Gastroesophageal sphincter (tissue), 4 donors: ENCODE data around the gene EMP1. TPM values are rescaled to one million over a fixed set of nuclear protein-coding genes. Genes with fewer than 3 reads are reported as not detected.
A peak's percentile ranks its signal among the peaks of the same experiment; 100 is the strongest.

Source experiments
- ATAC-seq: fragments of 150-250 bp; one replicate; pipeline ENCODE4 v1.9.1; 2016; ENCODE audit warnings: mild to moderate bottlenecking, moderate library complexity
- H3K27ac ChIP-seq, 4 donors: fragments of 200-600 bp; sonication (generic) in 3 of 4; 1 replicate in 3 of 4; 2 replicates in 1 of 4; pipeline ENCODE4 v1.5.1; 2016 to 2019
- H3K27me3 ChIP-seq: fragments of 200-600 bp; sonication (generic); one replicate; pipeline ENCODE4 v1.5.1; 2019
- H3K36me3 ChIP-seq, 2 donors: fragments of 200-600 bp; sonication (generic); one replicate each; pipeline ENCODE4 v1.5.1; 2019; ENCODE audit warnings: control low read depth in 1 of 2
- H3K4me1 ChIP-seq, 3 donors: fragments of 200-600 bp; sonication (generic); 1 replicate in 2 of 3; 2 replicates in 1 of 3; pipeline ENCODE4 v1.5.1; 2016 to 2019; ENCODE audit warnings: control low read depth in 2 of 3
- H3K4me3 ChIP-seq, 2 donors: fragments of 200-600 bp; sonication (generic); one replicate each; pipeline ENCODE4 v1.5.1; 2019; ENCODE audit warnings: mild to moderate bottlenecking in 1 of 2, moderate library complexity in 1 of 2
- H3K9me3 ChIP-seq, 3 donors: fragments of 200-600 bp; sonication (generic); one replicate each; pipeline ENCODE4 v1.5.1; 2017 to 2019; ENCODE audit warnings: control low read depth in 2 of 3
- EP300 ChIP-seq: sonication (generic); formaldehyde crosslinking; IDR thresholded peaks from one replicate; pipeline ENCODE4 v1.6.1; 2017; ENCODE audit warnings: antibody characterized with exemption, mild to moderate bottlenecking
- POLR2A ChIP-seq, 2 donors: fragments of 450-650 bp; IDR thresholded peaks; one replicate each; pipeline ENCODE4 v1.6.1; 2017; ENCODE audit warnings: antibody characterized with exemption in 2 of 2, mild to moderate bottlenecking in 2 of 2, moderate library complexity in 1 of 2
- POLR2AphosphoS5 ChIP-seq: sonication (generic); formaldehyde crosslinking; IDR thresholded peaks from one replicate; pipeline ENCODE4 v1.6.1; 2017; ENCODE audit warnings: antibody characterized with exemption
- WGBS, 2 donors: methylation state at CpG; one replicate each; pipeline ENCODE4 v1.1.5; 2018; ENCODE audit warnings: low coverage in 1 of 2; 5-methylcytosine and 5-hydroxymethylcytosine counted together
- total RNA-seq, 4 donors: library from RNA; depleted of rRNA; stranded (reverse); fragments of >200 nt; gene quantifications; one replicate each; pipeline ENCODE4 v1.1.0, GENCODE V29; 2016
- TF ChIP-seq, protein P1 (sequence below), 4 experiments: fragments of 200-600 bp in 2 of 4; fragments of 450-650 bp in 2 of 4; sonication (generic) in 1 of 4; IDR thresholded peaks; one replicate each; pipeline ENCODE4 v1.5.1; 2017 to 2019; ENCODE audit warnings: antibody characterized with exemption in 4 of 4, mild to moderate bottlenecking in 2 of 4, moderate library complexity in 2 of 4

EMP1 gene
- total RNA-seq, 4 donors from 2014 or later: 50.0 to 482 (median 331) TPM

DNA sequence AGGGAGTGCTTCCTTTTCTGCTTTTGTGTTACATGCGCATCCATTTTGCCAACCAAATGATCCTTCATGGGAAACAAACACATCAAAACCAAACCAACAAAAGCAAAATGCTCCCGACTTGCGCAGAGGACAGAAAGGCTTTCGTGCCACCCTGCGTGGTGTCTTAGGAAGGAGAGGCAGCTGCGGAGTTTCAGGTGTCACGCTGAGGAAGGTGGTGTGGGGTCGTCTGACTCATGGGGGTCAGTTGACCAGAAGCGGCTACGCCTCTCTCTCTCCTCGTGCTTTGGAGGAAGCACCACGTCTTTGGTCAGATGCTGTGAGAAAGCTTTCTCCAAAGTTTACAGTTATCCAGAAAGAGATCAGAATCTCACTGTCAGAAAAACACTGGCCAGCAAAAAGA, 7.9 kb downstream of the EMP1 start:
- H3K36me3 ChIP-seq: no peaks in the 10 kb centered on the region
- no peak for TF ChIP-seq POLR2AphosphoS5
- no peak for ATAC-seq
- peaks cover 29% of the 10 kb centered on the region for H3K27me3 ChIP-seq
- peaks cover 0 to 95% (median 55%) of the 10 kb centered on the region in 3 donors for H3K4me1 ChIP-seq
- H3K27ac ChIP-seq: peak overlapping the region in 3 of 4 donors; percentile 50 to 85 (median 64)
- WGBS, 2 donors: 20 to 70% methylated on average over 1 to 11 of the region's 12 CpGs
- no peaks in the 10 kb centered on the region for H3K9me3 ChIP-seq
- no peak overlapping the region for H3K4me3 ChIP-seq

DNA sequence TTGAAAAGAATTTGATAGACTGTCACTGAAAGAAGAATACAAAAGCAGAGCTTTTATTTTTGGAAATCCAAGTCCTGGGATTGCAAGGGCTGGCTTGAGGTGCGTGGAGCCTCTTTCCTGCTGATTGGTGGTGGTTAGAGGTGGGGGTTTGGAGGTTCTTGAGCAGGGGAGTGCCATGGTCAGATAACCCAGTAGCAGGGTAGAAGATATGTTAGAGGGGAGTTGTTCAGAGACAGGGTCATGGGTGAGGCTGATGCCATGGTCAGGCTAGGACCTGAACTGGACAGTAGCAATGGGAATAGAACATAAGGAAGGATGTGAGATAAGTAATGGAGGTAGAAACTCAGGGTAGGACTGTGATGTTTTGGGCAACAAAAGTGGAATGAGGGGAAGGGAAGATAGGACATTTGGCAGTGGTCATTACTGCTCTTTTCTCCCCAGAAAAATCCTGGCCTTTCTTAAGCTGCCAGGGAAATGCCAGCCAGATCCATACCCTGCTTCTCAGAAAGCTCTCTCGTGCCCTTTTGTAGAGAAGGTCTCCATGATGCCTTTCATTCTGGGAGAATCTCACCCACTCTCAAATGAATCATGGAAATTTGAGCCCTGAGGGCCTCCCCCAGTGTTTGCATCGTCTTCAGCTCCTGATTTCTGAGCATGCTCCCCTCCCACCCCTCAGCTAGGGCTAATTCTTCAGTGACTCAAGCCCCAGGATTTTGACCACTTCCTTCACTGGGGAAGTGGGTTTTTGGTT, 9.5 kb downstream of the EMP1 start:
- 55 to 61% methylated on average over 2 to 3 of the region's 3 CpGs for WGBS, 2 donors

DNA sequence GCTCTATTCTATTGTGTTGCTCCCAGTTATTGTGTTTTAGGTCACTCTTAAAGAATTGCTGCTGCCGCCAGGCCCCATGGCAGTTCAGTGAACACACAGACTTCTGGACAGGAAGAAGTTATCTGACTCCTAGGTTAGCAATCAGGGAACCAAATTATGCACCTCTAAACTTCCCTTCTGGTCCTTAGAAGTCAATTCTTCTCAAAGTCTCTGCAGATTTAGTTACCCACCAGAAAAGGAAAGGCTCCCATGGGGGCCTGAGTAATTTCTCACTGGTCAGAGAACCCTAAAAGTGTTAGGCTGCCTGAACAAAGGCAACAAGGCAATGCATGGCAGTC, 10.0 kb downstream of the EMP1 start:
- Histone ChIP-seq H3K9me3 (no peaks in the 10 kb centered on the region), H3K27ac (peak overlapping the region in 3 of 4 donors; percentile 2 to 45 (median 43)), H3K36me3 (no peaks in the 10 kb centered on the region), H3K4me1 (peaks cover 0 to 98% (median 52%) of the 10 kb centered on the region in 3 donors), H3K27me3 (peaks cover 24% of the 10 kb centered on the region), H3K4me3 (no peak overlapping the region)
- 50% methylated on average over 1 of the region's 1 CpG; no CpG with 5 or more reads in 1 of the 2 donors for whole genome bisulfite sequencing, 2 donors
- TF ChIP-seq POLR2A (IDR thresholded peaks at IDR 0.05): no peak
- TF ChIP-seq, protein P1, sequence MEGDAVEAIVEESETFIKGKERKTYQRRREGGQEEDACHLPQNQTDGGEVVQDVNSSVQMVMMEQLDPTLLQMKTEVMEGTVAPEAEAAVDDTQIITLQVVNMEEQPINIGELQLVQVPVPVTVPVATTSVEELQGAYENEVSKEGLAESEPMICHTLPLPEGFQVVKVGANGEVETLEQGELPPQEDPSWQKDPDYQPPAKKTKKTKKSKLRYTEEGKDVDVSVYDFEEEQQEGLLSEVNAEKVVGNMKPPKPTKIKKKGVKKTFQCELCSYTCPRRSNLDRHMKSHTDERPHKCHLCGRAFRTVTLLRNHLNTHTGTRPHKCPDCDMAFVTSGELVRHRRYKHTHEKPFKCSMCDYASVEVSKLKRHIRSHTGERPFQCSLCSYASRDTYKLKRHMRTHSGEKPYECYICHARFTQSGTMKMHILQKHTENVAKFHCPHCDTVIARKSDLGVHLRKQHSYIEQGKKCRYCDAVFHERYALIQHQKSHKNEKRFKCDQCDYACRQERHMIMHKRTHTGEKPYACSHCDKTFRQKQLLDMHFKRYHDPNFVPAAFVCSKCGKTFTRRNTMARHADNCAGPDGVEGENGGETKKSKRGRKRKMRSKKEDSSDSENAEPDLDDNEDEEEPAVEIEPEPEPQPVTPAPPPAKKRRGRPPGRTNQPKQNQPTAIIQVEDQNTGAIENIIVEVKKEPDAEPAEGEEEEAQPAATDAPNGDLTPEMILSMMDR (IDR thresholded peaks at IDR 0.05): no peak
- TF ChIP-seq POLR2AphosphoS5: no peak
- no peak for TF ChIP-seq EP300
- ATAC-seq: no peak

More for the DNA sequence above, 9.5 kb downstream of the EMP1 start:
- Histone ChIP-seq H3K27ac (peak overlapping the region in 3 of 4 donors; percentile 8 to 45 (median 43)), H3K4me1 (peaks cover 0 to 98% (median 54%) of the 10 kb centered on the region in 3 donors), H3K36me3 (no peaks in the 10 kb centered on the region), H3K4me3 (no peak overlapping the region), H3K27me3 (peaks cover 29% of the 10 kb centered on the region), H3K9me3 (no peaks in the 10 kb centered on the region)
- ATAC-seq: peak; percentile 15
- TF ChIP-seq, protein P1 (IDR thresholded peaks at IDR 0.05): no peak
- TF ChIP-seq EP300: no peak
- TF ChIP-seq POLR2A (IDR thresholded peaks at IDR 0.05): no peak
- no peak for TF ChIP-seq POLR2AphosphoS5

DNA sequence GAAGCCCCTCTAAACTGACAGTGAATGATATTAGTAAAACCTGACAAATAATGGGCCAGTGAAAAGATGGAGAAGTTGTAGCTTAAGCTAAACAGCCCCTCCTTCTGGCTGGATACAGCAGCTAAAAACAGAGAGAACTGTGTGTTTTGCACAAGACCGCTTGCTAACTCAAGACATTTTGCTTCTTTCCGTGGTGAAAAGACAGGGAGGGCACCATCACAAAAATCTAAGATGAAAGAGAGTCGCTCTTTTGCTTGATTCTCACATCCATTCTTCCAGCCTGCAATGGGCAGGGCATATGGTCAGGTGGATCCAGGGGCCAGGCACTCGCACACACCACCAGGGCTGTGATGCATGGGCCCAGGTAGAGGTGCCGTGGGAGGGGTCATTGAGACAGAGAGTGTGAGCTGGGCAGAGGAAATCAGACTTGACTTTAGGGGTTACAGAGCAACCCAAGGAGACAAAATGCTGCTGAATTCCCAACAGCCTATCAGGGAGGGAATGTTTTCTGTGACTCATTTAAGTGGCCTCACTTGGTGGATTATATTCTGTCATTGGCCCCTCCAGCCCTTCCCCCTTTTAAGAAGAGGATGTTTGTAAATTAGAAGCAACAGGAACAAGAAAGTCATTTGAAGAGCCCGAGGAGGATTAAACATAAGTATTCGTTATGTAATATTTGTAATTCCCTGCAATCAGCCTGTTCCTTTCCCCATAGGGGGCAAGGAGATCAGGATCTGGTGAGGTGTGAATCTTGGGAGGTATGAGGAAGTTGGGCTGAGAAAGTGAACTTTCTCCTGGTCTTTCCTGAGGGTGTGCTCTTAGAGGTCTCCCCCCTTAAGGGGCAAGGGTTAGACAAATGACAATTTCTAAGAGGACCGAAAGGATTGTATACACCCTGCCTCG, 12.3 kb downstream of the EMP1 start:
- no peaks in the 10 kb centered on the region for H3K9me3 ChIP-seq
- H3K4me1 ChIP-seq: peaks cover 0 to 87% (median 42%) of the 10 kb centered on the region in 3 donors
- no peak overlapping the region for H3K4me3 ChIP-seq
- peaks cover 3% of the 10 kb centered on the region for H3K27me3 ChIP-seq
- WGBS, 2 donors: 62 to 75% methylated on average over 3 to 8 of the region's 9 CpGs
- no peak for TF ChIP-seq EP300
- TF ChIP-seq, protein P1 (IDR thresholded peaks at IDR 0.05): peak in 2 of 4 experiments; percentile 20 to 42
- H3K36me3 ChIP-seq: peaks cover 0 to 15% of the 10 kb centered on the region in 2 donors
- ATAC-seq: no peak
- peak overlapping the region in 3 of 4 donors; percentile 4 to 43 (median 24) for H3K27ac ChIP-seq

DNA sequence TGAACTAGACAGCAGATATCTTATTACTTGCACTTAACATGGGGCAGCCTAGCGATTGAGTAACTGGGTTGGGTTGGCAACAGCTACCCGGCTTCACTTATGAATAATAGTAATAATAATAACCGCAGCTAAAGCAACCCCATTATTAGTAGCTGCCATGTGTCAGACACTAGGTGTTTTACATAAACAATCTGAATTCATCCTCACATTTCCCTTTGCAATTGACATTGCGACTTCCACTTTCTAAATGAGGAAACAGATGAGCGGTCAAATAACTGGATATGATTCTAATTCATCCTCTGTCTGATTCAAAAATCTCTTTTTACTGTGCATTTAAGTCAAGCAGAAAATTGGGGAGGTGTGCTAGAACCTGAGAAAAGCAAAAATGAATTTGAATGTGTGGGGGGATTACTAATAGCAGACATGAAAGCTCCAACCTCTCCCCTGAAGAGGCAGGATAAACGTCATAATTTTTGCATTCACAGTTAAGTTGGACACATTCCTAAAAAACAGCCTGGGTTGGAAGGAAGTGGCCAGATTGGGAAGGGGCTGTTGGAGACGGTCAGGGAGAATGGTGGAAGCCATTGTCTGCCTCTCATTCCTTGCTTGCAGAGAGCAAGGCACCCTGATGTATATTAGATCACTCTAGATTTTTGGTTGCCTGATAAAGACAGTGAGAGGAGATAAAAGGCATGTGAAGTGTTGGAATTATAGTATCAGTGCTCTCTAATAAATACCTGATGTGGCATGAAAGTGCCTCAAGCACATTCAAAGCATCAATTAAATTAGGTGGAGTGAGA, 13.1 kb downstream of the EMP1 start:
- no peak for ATAC-seq
- no peak overlapping the region for H3K4me3 ChIP-seq
- WGBS, 2 donors: 45 to 66% methylated on average over 5 to 7 of the region's 7 CpGs
- H3K27ac ChIP-seq: peak overlapping the region in 3 of 4 donors; percentile 4 to 43 (median 24)
- TF ChIP-seq EP300: no peak
- TF ChIP-seq POLR2A (IDR thresholded peaks at IDR 0.05): no peak
- TF ChIP-seq, protein P1 (IDR thresholded peaks at IDR 0.05): no peak
- TF ChIP-seq POLR2AphosphoS5: no peak
- no peaks in the 10 kb centered on the region for H3K27me3 ChIP-seq
- H3K4me1 ChIP-seq: peaks cover 0 to 79% (median 36%) of the 10 kb centered on the region in 3 donors
- H3K36me3 ChIP-seq: peaks cover 0 to 24% of the 10 kb centered on the region in 2 donors
- no peaks in the 10 kb centered on the region for H3K9me3 ChIP-seq
